Measurements from ENCODE around the gene ANKRD33B. TPM values are rescaled to one million over a fixed set of nuclear protein-coding genes. Genes with fewer than 3 reads are reported as not detected.
"Not testable (repeated sequence)": the region's sequence is repeated elsewhere in the genome, so short reads cannot be mapped to it uniquely, and the experiment has no call there.

The ANKRD33B gene
- total RNA-seq, result 22.6 TPM

- ATAC-seq, result peak; percentile 41
- intact Hi-C loops (cut with DNase I), result no loop called here
- peak; percentile 84 for DNase-seq (ENCODE audit: low spot score)
Measured at GRCh38 chr5:10563945-10564837, at the start of gene ANKRD33B. TSS of gene ANKRD33B (plus strand) at chr5:10564070. CDS start at chr5:10564468, 398 bp downstream.

- ATAC-seq; intact Hi-C loops (cut with DNase I); DNase-seq (ENCODE audit: low spot score): not testable (repeated sequence)
Measured at GRCh38 chr5:10514572-10514971, 49.3 kb upstream of the ANKRD33B start.

GRCh38 chr5:10515492-10515891 is 48.4 kb upstream of the ANKRD33B start:
- intact Hi-C loops (cut with DNase I), result loop anchor here (5.0 kb wide), 1 partner anchor 922 kb away; no protein-coding TSS in a partner anchor
- no peak for ATAC-seq
- no peak for DNase-seq (ENCODE audit: low spot score)

GRCh38 chr5:10518347-10518746 is 45.5 kb upstream of the ANKRD33B start:
- intact Hi-C loops (cut with DNase I), result loop anchor here (5.0 kb wide), 1 partner anchor 919 kb away; no protein-coding TSS in a partner anchor
- DNase-seq (ENCODE audit: low spot score), result no peak
- ATAC-seq, result peak; percentile 81

- DNase-seq (ENCODE audit: low spot score), result peak; percentile 40
- intact Hi-C loops (cut with DNase I), result loop anchor here (5.0 kb wide), 1 partner anchor 918 kb away; no protein-coding TSS in a partner anchor
Measured at GRCh38 chr5:10519729-10520128, 44.1 kb upstream of the ANKRD33B start.

GRCh38 chr5:10520706-10521105 is 43.2 kb upstream of the ANKRD33B start:
- DNase-seq (ENCODE audit: low spot score) (no peak), ATAC-seq (no peak)
- intact Hi-C loops (cut with DNase I), result no loop called here

More at GRCh38 chr5:10519729-10520128, 44.1 kb upstream of the ANKRD33B start:
- peak; percentile 43 for ATAC-seq

GRCh38 chr5:10521466-10522223 is 42.2 kb upstream of the ANKRD33B start:
- ATAC-seq, result no peak
- DNase-seq (ENCODE audit: low spot score), result no peak
- intact Hi-C loops (cut with DNase I), result no loop called here

GRCh38 chr5:10522224-10522611 is 41.7 kb upstream of the ANKRD33B start:
- no peak for DNase-seq (ENCODE audit: low spot score)
- intact Hi-C loops (cut with DNase I), result no loop called here
- ATAC-seq, result no peak

- intact Hi-C loops (cut with DNase I), result no loop called here
- ATAC-seq (peak; percentile 85), DNase-seq (ENCODE audit: low spot score) (peak; percentile 78)
Measured at GRCh38 chr5:10524376-10525123, 39.3 kb upstream of the ANKRD33B start.

- intact Hi-C loops (cut with DNase I), result no loop called here
Measured at GRCh38 chr5:10525124-10525495, 38.8 kb upstream of the ANKRD33B start.

GRCh38 chr5:10527281-10527950 is 36.5 kb upstream of the ANKRD33B start:
- DNase-seq (ENCODE audit: low spot score) (no peak), ATAC-seq (no peak)
- intact Hi-C loops (cut with DNase I), result no loop called here

More at GRCh38 chr5:10525124-10525495, 38.8 kb upstream of the ANKRD33B start:
- ATAC-seq, result no peak
- no peak for DNase-seq (ENCODE audit: low spot score)

- no peak for DNase-seq (ENCODE audit: low spot score)
- ATAC-seq, result peak; percentile 60
- intact Hi-C loops (cut with DNase I), result no loop called here
Measured at GRCh38 chr5:10528056-10528816, 35.6 kb upstream of the ANKRD33B start.

- ATAC-seq, result no peak
- intact Hi-C loops (cut with DNase I), result no loop called here
Measured at GRCh38 chr5:10528827-10529226, 35.0 kb upstream of the ANKRD33B start.

GRCh38 chr5:10530601-10531320 is 33.1 kb upstream of the ANKRD33B start:
- intact Hi-C loops (cut with DNase I), result no loop called here
- ATAC-seq (no peak), DNase-seq (ENCODE audit: low spot score) (no peak)

More at GRCh38 chr5:10528827-10529226, 35.0 kb upstream of the ANKRD33B start:
- no peak for DNase-seq (ENCODE audit: low spot score)

GRCh38 chr5:10532421-10532820 is 31.4 kb upstream of the ANKRD33B start:
- ATAC-seq, result no peak
- no peak for DNase-seq (ENCODE audit: low spot score)
- intact Hi-C loops (cut with DNase I), result no loop called here

- intact Hi-C loops (cut with DNase I), result no loop called here
- ATAC-seq, result no peak
- DNase-seq (ENCODE audit: low spot score), result peak; percentile 55
Measured at GRCh38 chr5:10533226-10533625, 30.6 kb upstream of the ANKRD33B start.

All from sciatic nerve (tissue), 2 donors.